HepG2 (cell line): ENCODE results near the gene THBS4. TPM values are rescaled to one million over a fixed set of nuclear protein-coding genes. Genes with fewer than 3 reads are reported as not detected.

Source experiments
- ATAC-seq: fragments of 200-7000 bp; cut with Tn5 transposase; 3 replicates; pipeline ENCODE4 v1.9.1; 2020; ENCODE audit warnings: mild to moderate bottlenecking, moderate library complexity
- BruUV-seq: library from RNA; stranded (reverse); fragments of 400-500 nt; replicated peaks from 2 replicates; lab custom pipeline; 2021; lab: Mats Ljungman, UMichigan
- CTCF ChIA-PET: fragments of 300-600 bp; formaldehyde crosslinking; extraction: SDS; loops from one replicate; lab custom pipeline; 2021; ENCODE audit warnings: low total read pairs, inconsistent platforms, low intra/inter-chr PET ratio; lab: Yijun Ruan, JAX
- POLR2A ChIA-PET: fragments of 350-600 bp; sonication (Branson Sonifier 250); formaldehyde crosslinking; loops from one replicate; lab custom pipeline; 2020; ENCODE audit warnings: antibody characterized with exemption, inconsistent platforms; lab: Yijun Ruan, JAX
- DNase-seq: peaks from one replicate; pipeline ENCODE4 v3.0.0-alpha.2; 2015; ENCODE audit warnings: low spot score
- FAIRE-seq: peaks from 3 replicates; lab custom pipeline; 2011; peaks lifted over from hg19 to GRCh38; lab: Jason Lieb, UNC
- H2AFZ ChIP-seq: one replicate; pipeline ENCODE4 v1.6.1; 2011; ENCODE audit warnings: low read length, inconsistent platforms
- H3K27ac ChIP-seq: fragments of 300-600 bp; 3 replicates; pipeline ENCODE4 v1.8.0; 2011; ENCODE audit warnings: mixed run types, mild to moderate bottlenecking, mixed read lengths, low read length, inconsistent platforms; ENCODE audit not compliant: insufficient read depth; ENCODE audit errors: extremely low read length
- H3K27me3 ChIP-seq, 2 experiments: fragments of 200-600 bp in 1 of 2; 2 replicates in 1 of 2; 3 replicates in 1 of 2; pipeline versions ENCODE4 v1.6.0 to v1.8.0; 2011; ENCODE audit warnings: low read length in 2 of 2, mild to moderate bottlenecking in 2 of 2, moderate library complexity in 2 of 2, inconsistent platforms in 1 of 2; ENCODE audit not compliant: insufficient read depth in 2 of 2, control insufficient read depth in 1 of 2
- H3K36me3 ChIP-seq, 2 experiments: fragments of 200-600 bp in 1 of 2; replicated peaks in 1 of 2; 2 replicates in 1 of 2; 3 replicates in 1 of 2; pipeline versions ENCODE4 v1.5.1 to v1.8.0; 2011; ENCODE audit warnings: low read length in 2 of 2, inconsistent platforms in 1 of 2; ENCODE audit not compliant: insufficient read depth in 2 of 2, control insufficient read depth in 1 of 2
- H3K4me1 ChIP-seq: 2 replicates; pipeline ENCODE4 v1.5.1; 2012; ENCODE audit warnings: low read length, inconsistent platforms; ENCODE audit not compliant: insufficient read depth
- H3K4me2 ChIP-seq: 2 replicates; pipeline ENCODE4 v1.6.0; 2011; ENCODE audit warnings: low read depth, low read length, inconsistent platforms
- H3K4me3 ChIP-seq, 3 experiments: fragments of 200-600 bp in 1 of 3; sonication (generic), shearing (Covaris generic) in 1 of 3; replicated peaks in 1 of 3; 2 replicates each; pipeline ENCODE4 v1.5.1; 2011 to 2016; ENCODE audit warnings: low read length in 3 of 3, inconsistent platforms in 2 of 3, low read depth in 2 of 3, mild to moderate bottlenecking in 2 of 3, control low read depth in 1 of 3, mixed read lengths in 1 of 3; ENCODE audit not compliant: insufficient read depth in 1 of 3
- H3K79me2 ChIP-seq: one replicate; pipeline ENCODE4 v1.6.1; 2011; ENCODE audit warnings: low read length, inconsistent platforms; ENCODE audit not compliant: insufficient read depth
- H3K9ac ChIP-seq: 2 replicates; pipeline ENCODE4 v1.6.0; 2011; ENCODE audit warnings: mild to moderate bottlenecking, low read depth, low read length, inconsistent platforms; ENCODE audit not compliant: insufficient read depth
- H3K9me3 ChIP-seq: 2 replicates; pipeline ENCODE4 v1.5.1; 2012; ENCODE audit warnings: mild to moderate bottlenecking, low read length
- H4K20me1 ChIP-seq: 2 replicates; pipeline ENCODE4 v1.6.0; 2011; ENCODE audit warnings: inconsistent platforms, mild to moderate bottlenecking, low read length, moderate library complexity; ENCODE audit not compliant: insufficient read depth
- ASH2L ChIP-seq: fragments of 300-600, 200-600 bp; sonication (generic); IDR thresholded peaks from 2 replicates; pipeline ENCODE4 v1.7.0; 2017; ENCODE audit warnings: low read depth, mild to moderate bottlenecking, moderate library complexity, mixed read lengths, low read length; ENCODE audit not compliant: insufficient read length
- CERS6 ChIP-seq: sonication (generic); formaldehyde crosslinking; IDR thresholded peaks from 2 replicates; pipeline ENCODE4 v1.5.0; 2020; ENCODE audit warnings: missing genetic modification reagents
- FOXK2 ChIP-seq: fragments of 450-650 bp; IDR thresholded peaks from 2 replicates; pipeline ENCODE4 v1.6.1; 2016
- IKZF5 ChIP-seq: IDR thresholded peaks from 2 replicates; pipeline ENCODE4 v1.6.1; 2018; ENCODE audit warnings: missing genetic modification reagents, mild to moderate bottlenecking, missing compliant biosample characterization
- MTERF4 ChIP-seq: sonication (generic); formaldehyde crosslinking; IDR thresholded peaks from 2 replicates; pipeline ENCODE4 v1.8.0; 2023; ENCODE audit warnings: mild to moderate bottlenecking, missing genetic modification reagents
- RFXAP ChIP-seq: sonication (generic); formaldehyde crosslinking; IDR thresholded peaks from 2 replicates; pipeline ENCODE4 v1.4.0; 2020; ENCODE audit warnings: missing genetic modification reagents, borderline replicate concordance
- SOX6 ChIP-seq, 2 experiments: fragments of 450-650 bp in 1 of 2; sonication (generic) in 1 of 2; formaldehyde crosslinking in 1 of 2; IDR thresholded peaks; 2 replicates each; pipeline versions ENCODE4 v1.4.0 to v1.6.1; 2017 to 2020; ENCODE audit warnings: antibody characterized with exemption in 1 of 2, mild to moderate bottlenecking in 1 of 2, missing genetic modification reagents in 1 of 2
- TBX2 ChIP-seq: sonication (generic); formaldehyde crosslinking; IDR thresholded peaks from 2 replicates; pipeline ENCODE4 v1.5.0; 2020; ENCODE audit warnings: missing genetic modification reagents, mild to moderate bottlenecking, borderline replicate concordance
- XRCC5 ChIP-seq: fragments of 200-400 bp; formaldehyde crosslinking; optimal IDR thresholded peaks from 2 replicates; pipeline ENCODE3; 2017; ENCODE audit warnings: mild to moderate bottlenecking, low read length
- ZC3H13 ChIP-seq: sonication (generic); formaldehyde crosslinking; IDR thresholded peaks from 2 replicates; pipeline ENCODE4 v1.8.1; 2023; ENCODE audit warnings: mild to moderate bottlenecking, missing genetic modification reagents, moderate library complexity
- ZNF614 ChIP-seq: IDR thresholded peaks from 2 replicates; pipeline ENCODE4 v1.6.1; 2018; ENCODE audit warnings: missing biosample characterization, missing genetic modification reagents, inconsistent platforms, borderline replicate concordance
- ZSCAN25 ChIP-seq: sonication (generic); formaldehyde crosslinking; IDR thresholded peaks from 2 replicates; pipeline ENCODE4 v1.8.0; 2022; ENCODE audit warnings: mild to moderate bottlenecking, missing genetic modification reagents
- ZSCAN31 ChIP-seq: sonication (generic); formaldehyde crosslinking; IDR thresholded peaks from 2 replicates; pipeline ENCODE4 v1.5.0; 2020; ENCODE audit warnings: low read depth, mild to moderate bottlenecking, missing genetic modification reagents
- WGBS: methylation state at CpG from one replicate; pipeline ENCODE4 v1.1.6; 2017; ENCODE audit warnings: low lambda C conversion rate; 5-methylcytosine and 5-hydroxymethylcytosine counted together
- in situ Hi-C: cut with HindIII; loops from 2 replicates; pipeline ENCODE4 v1.10.0; 2017; ENCODE audit warnings: low pct_unique_long_range_greater_than_20kb; ENCODE audit not compliant: extremely low pct_ligation_motif_present
- intact Hi-C: fragments of 100-400 bp; cut with micrococcal nuclease; formaldehyde crosslinking; loops from one replicate; pipeline ENCODE4 v1.10.0; 2022; ENCODE audit not compliant: unreplicated experiment
- polyA plus RNA-seq, 8 experiments: library from polyadenylated mRNA; depleted of rRNA in 3 of 8; stranded (reverse) in 7 of 8; unstranded in 1 of 8; fragments of >200 nt; fragmentation: Illumina TruSeq in 4 of 8; extraction: Trizol in 4 of 8; gene quantifications; 2 replicates each; pipeline versions ENCODE4 v1.2.1 to v1.2.3, GENCODE V29; 2011 to 2016; ENCODE audit warnings: low read depth in 4 of 8, missing spikeins in 1 of 8, mixed read lengths in 1 of 8; ENCODE audit not compliant: insufficient read depth in 1 of 8
- total RNA-seq, 5 experiments: library from RNA; depleted of rRNA; stranded (reverse); fragments of >200 nt; fragmentation: Illumina TruSeq; extraction: Trizol; gene quantifications; 2 replicates each; pipeline ENCODE4 v1.2.3, GENCODE V29; 2016; ENCODE audit warnings: low read depth in 1 of 5
- TF ChIP-seq, protein P1 (sequence below): sonication (generic); formaldehyde crosslinking; IDR thresholded peaks from 2 replicates; pipeline ENCODE4 v1.4.0; 2020; ENCODE audit warnings: missing genetic modification reagents
- TF ChIP-seq, protein P2 (sequence below): sonication (generic); formaldehyde crosslinking; IDR thresholded peaks from 2 replicates; pipeline ENCODE4 v1.4.0; 2020; ENCODE audit warnings: missing genetic modification reagents, borderline replicate concordance

THBS4 gene
- total and polyA plus RNA-seq, 2 of the 13 experiments (the other 11 are each of a cell fraction or from before 2014, with no cell fraction given), result 0.60 to 1.2 TPM

- TF ChIP-seq, protein P1, sequence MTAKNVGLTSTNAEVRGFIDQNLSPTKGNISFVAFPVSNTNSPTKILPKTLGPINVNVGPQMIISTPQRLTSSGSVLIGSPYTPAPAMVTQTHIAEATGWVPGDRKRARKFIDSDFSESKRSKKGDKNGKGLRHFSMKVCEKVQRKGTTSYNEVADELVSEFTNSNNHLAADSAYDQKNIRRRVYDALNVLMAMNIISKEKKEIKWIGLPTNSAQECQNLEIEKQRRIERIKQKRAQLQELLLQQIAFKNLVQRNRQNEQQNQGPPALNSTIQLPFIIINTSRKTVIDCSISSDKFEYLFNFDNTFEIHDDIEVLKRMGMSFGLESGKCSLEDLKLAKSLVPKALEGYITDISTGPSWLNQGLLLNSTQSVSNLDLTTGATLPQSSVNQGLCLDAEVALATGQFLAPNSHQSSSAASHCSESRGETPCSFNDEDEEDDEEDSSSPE (CRISPR knock-in tag), result no peak
- TF ChIP-seq ASH2L (no peak), ZC3H13 (CRISPR knock-in tag) (no peak), MTERF4 (CRISPR knock-in tag) (no peak), ZSCAN25 (CRISPR knock-in tag) (no peak), RFXAP (CRISPR knock-in tag) (no peak)
These were observed 57.4 kb downstream of the THBS4 start (continued) for GRCh38 chr5:80092486-80093107.

DNA sequence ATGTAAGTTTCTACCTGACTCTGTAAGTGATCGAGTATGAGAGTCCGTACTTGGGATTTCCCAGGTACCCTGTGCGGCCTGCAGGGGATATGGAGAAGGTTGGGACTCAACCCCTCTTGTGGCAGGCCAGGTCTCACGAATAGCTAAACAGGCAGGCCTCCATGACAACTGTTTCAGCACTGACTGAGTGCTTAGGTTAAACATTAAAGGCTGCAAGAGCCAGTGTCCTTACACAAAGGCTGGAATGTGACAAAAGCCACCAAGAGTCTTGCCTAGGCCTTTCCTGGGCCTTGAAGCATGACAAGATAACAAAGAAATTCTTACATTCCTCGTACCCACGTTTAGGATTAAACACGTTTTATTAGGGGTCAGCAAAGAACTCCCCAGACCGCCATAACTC lies 58.6 kb downstream of the THBS4 start:
- in situ Hi-C loops (loop anchor here (5.0 kb wide), 1 partner anchor 164 kb away; the partner anchor contains the start of gene SERINC5), intact Hi-C loops (loop anchor here (1.0 to 5.0 kb wide), 4 partner anchors 59 to 182 kb away; partner anchors contain the start of gene SERINC5)
- Histone ChIP-seq H3K27ac (peak overlapping the region; percentile 68), H3K9me3 (no peaks in the 10 kb centered on the region), H3K4me2 (peak overlapping the region; percentile 65), H3K4me3 (0 out of 6 replicates have a peak overlapping the region, but pooled peaks of 1 of the 3 experiments have one; percentile 13), H2AFZ (peak overlapping the region; percentile 10), H3K9ac (peak overlapping the region; percentile 54), H3K36me3 (no peaks in the 10 kb centered on the region), H3K4me1 (peaks cover 60% of the 10 kb centered on the region), H3K79me2 (no peaks in the 10 kb centered on the region), H3K27me3 (0 out of 5 replicates have a peak, but pooled peaks cover 0 to 2% of the 10 kb centered on the region in 2 experiments), H4K20me1 (no peaks in the 10 kb centered on the region)
- peak; percentile 91 for DNase-seq
- WGBS, result 5% methylated on average over 6 of the region's 8 CpGs
- FAIRE-seq, result peak; percentile 92
- peak; percentile 95 for ATAC-seq
- POLR2A ChIA-PET, result interaction anchor here (0.6 to 2.1 kb wide), 18 partner anchors 10 to 214 kb away, joined by 3 to 13 read pairs (median 4); partner anchors contain the start of gene SERINC5
- CTCF ChIA-PET, result interaction anchor here (1.0 to 1.2 kb wide), 2 partner anchors 213 to 214 kb away, joined by 3 to 6 read pairs; no protein-coding TSS in a partner anchor
- BruUV-seq, result no TSS peak
- peak; percentile 68; the same call in 1 of the 2 replicates for TF ChIP-seq ZNF614 (CRISPR knock-in tag)
- no peak for TF ChIP-seq FOXK2
- TF ChIP-seq, protein P2, sequence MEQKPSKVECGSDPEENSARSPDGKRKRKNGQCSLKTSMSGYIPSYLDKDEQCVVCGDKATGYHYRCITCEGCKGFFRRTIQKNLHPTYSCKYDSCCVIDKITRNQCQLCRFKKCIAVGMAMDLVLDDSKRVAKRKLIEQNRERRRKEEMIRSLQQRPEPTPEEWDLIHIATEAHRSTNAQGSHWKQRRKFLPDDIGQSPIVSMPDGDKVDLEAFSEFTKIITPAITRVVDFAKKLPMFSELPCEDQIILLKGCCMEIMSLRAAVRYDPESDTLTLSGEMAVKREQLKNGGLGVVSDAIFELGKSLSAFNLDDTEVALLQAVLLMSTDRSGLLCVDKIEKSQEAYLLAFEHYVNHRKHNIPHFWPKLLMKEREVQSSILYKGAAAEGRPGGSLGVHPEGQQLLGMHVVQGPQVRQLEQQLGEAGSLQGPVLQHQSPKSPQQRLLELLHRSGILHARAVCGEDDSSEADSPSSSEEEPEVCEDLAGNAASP (CRISPR knock-in tag), result peak; percentile 49; the same call in 1 of the 2 replicates
- TF ChIP-seq TBX2 (CRISPR knock-in tag), result peak; percentile 57; the same call in 1 of the 2 replicates
- TF ChIP-seq CERS6 (CRISPR knock-in tag), result no peak
- peak; percentile 60 for TF ChIP-seq XRCC5
- TF ChIP-seq ZSCAN31, result peak; percentile 65; the same call in 1 of the 2 replicates
- TF ChIP-seq SOX6 (IDR thresholded peaks at IDR 0.05), result no peak
- TF ChIP-seq SOX6 (CRISPR knock-in tag; IDR thresholded peaks at IDR 0.05), result peak; percentile 60; the same call in 1 of the 2 replicates
- TF ChIP-seq IKZF5 (CRISPR knock-in tag), result 0 out of 2 replicates have a peak, but pooled peaks have one; percentile 16
